Measurements from ENCODE around the gene CCDC102B.
"Not testable (repeated sequence)": the region's sequence is repeated elsewhere in the genome, so short reads cannot be mapped to it uniquely, and the experiment has no call there.

CCDC102B gene

DNA sequence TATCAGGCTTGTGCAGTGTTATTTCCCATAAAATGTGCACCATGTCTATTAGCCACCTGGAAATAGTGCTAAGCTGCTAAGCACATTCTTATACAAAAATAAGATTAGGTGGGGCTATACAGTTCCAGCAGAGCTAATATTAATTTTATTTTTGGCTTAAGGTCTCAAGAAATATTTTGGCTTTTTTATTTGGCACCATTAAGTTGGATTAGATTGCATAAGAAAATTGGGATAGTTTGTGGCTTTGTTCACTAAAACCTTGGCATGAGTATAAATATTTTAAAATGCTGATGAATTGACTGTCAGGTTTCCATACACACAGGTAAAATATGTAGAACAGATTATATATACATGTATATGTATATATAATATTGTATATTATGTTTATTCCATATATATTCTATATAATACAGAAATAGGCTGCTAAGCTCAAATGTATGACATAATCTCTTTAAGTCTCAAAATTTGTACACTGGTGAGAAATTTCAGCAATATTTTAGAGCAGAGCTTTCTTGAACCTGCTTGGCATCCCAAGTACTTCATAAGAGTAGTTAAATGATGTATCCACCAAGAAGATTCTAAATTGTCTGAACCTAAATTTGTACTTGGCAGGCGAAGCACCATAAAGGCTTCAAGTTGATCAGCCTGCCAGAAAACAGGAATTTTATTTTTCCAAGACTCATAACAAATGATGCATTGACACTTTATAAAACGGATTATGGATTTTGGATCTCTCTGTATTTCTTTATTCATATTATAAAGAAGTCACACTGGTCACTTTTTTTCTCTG is 32.6 kb downstream of the CCDC102B start:
- DNase-seq, result no peak

DNA sequence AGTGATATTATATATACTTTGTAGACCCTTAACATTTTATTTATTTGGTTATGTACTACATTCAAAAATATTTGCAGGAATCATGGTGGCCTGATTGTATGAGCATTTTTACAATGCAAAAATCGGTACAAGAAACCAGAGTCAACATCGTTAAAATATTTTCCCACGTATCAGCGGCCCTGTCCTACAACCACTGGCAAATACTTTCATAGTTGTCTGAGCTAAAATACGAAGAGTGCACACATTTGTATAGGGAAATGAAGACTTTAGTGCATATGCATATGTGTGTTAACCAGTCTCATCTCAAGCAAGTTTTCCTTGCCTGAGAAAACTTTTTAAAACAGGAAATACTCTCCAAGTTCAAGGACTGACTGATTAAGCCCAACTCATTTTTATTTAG is 35.9 kb downstream of the CCDC102B start:
- no peak for DNase-seq

DNA sequence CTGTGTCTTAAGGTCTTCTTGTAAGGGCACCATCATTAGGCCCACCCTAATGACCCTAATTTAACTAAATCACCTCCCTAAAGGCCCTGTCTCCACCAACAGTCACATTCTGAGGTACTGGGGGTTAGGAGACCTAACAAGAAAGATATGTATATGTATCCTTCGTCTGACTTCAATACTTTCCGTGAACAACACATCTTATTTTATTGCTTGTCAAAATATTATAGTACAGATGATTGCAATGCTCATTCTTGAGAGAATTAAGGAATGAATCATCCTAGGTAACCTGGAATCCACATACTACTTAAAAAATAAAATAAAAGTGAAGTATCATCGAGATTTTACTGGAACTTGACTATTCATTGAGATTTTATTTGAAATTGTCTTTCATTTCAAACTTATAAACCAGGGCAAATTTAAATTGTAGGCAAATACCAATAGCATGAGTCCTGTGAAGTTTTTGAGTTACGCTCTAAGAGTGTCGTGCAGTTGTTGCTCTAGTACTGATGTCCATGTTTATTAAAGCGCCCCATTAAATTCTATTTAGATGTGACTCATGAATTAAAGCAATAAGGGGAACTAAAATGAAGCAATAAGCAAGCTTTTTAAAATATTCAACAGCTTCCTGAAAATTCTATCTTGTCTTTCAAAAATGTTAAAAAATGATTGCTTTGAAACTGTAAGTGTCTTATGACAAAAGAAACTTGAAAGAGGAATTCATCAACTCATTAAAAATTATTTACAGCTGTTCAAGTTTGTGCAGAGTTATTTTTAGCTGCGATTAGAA is 40.0 kb downstream of the CCDC102B start:
- DNase-seq, result no peak

- DNase-seq, result no peak
These were observed 41.8 kb downstream of the CCDC102B start for GRCh38 chr18:68839701-68840100.

- DNase-seq, result no peak
These were observed 42.8 kb downstream of the CCDC102B start for GRCh38 chr18:68840554-68841263.

GRCh38 chr18:68841301-68841700 is 43.4 kb downstream of the CCDC102B start:
- DNase-seq, result no peak

DNA sequence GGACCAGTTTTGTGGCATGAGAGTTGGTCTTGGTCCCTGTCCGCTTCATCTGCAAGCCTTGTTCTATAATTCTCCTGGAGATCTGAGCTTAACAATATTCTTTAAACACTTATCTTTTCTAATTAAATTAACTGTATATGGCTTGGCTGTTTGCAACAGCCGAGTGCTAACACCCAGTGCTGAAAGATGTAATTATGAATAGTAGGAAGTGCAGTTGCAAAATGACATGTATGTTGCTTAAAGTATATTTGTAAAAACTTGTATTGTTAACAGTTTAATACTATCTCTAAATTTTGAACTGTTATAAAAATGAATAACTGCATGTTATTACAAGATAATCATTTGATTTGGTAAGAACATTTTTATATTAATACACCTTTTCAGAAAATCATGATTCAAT is 45.1 kb downstream of the CCDC102B start:
- DNase-seq, result no peak

DNA sequence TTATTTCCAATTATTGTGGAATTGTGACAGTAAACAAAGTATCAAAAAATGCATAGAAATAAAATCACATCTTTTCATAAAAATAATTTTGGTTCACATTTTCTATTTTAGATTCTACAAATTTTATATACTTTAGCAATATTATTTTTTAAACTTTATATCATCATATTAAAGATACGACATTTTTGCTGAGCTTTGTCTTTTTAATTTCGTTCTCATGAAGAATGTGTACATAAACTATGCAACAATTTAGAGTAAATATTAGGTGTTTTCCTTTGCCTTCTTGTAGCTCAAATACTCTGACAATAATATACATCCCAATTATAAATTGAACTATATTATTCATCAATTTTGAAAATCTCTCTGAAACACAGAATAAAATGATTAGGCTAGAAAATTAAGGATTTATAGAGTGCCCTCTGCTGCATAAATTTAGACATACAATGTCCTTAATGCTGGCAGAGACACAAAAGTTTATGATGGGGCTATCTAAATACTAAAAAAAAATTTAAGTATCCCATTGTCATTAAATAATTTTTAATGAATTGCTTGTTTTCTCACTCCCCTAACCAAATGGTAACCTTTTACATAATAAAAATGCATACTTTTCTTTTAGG is 45.7 kb downstream of the CCDC102B start:
- DNase-seq, result no peak

DNA sequence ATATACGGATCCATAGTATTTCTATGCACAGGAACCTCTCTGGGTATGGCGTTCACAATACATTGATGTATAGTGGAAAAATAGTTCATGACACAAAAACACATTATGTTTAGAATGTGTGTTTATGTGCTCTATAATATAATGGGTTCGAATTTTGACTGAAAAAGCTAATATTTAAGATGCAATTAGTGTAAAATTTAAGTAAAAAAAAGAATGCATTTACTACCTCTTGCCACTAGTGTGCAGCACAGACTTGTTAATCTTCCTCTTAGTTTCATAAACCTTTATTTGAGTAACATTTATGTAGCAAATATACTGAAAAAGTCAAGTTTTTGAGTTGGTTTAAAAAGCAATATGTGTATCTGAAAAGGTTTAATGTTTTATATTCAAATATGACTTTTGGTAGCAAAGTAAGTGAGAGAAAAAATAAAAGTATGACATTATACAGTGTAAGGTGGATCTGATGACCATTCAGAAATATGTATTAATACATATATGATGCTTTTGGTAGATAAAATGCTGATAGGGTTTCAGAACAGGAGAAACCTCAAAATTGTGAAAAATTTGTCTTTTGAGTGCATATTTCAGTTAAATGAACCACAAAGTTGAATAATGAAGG is 49.4 kb downstream of the CCDC102B start:
- DNase-seq, result no peak

GRCh38 chr18:68848242-68848641 is 50.4 kb downstream of the CCDC102B start:
- no peak for DNase-seq

GRCh38 chr18:68854786-68855391 is 57.0 kb downstream of the CCDC102B start:
- DNase-seq, result no peak

- no peak for DNase-seq
These were observed 57.6 kb downstream of the CCDC102B start for GRCh38 chr18:68855491-68855890.

GRCh38 chr18:68861365-68861764 is 63.5 kb downstream of the CCDC102B start:
- DNase-seq, result no peak

GRCh38 chr18:68865021-68865420 is 67.1 kb downstream of the CCDC102B start:
- DNase-seq, result no peak

DNA sequence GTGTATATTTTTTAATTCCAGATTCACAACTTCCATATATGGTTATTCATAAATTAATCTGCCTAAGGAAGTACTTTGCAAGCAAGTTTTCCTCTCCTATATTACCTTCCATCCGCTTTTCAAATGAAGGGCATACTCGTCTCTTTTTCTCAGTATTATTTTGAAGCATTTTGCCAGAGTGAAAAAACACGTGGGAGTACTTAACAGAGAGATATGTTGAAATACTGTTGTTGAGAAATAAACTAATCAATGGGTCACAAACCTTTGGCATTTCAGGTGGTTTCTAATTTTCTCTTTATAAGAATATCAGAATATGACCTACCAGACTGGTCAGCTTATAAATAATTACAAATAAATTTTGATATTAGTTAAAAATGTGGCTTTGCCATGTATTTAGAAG is 67.6 kb downstream of the CCDC102B start:
- no peak for DNase-seq

DNA sequence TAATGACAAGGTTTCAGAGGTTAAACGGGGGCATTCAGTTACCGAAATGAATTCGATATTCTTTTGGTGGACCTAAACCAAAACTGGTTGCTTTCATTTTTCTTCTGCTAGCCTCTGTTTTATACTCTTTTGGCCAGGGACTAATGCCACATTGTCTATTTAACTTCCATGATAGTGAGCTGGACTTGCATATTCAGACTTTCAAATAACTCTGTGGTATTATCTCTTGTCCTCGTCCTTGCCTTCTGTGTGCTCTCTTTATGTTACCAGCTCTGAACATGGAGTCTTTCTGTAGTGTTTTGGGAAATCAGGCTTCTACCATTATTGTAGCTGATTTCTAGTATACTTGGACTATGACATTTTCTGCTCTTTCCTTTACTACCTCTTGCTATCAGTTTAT is 75.1 kb downstream of the CCDC102B start:
- no peak for DNase-seq

DNA sequence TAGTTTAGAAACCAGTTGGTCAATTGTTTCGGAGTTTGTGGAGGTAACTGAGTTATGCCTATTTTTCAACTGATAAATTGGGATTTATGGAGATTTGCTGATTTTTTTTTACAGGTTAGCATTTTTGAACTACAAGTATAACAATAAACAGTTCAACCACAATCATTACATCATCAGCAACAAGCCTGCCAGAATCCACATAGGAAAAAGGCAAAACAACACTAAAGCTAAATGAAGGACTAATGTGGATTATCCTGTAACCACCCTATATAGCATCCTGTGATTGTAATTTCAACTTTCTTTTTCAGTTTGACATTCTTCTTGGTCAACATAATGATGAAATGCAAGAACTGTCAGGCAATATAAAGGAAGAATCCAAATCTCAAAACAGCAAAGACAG is 76.5 kb downstream of the CCDC102B start:
- DNase-seq, result no peak

- not testable (repeated sequence) for DNase-seq
These were observed 82.1 kb downstream of the CCDC102B start for GRCh38 chr18:68879947-68880346.

- no peak for DNase-seq
These were observed 89.5 kb downstream of the CCDC102B start for GRCh38 chr18:68887410-68887809.

DNA sequence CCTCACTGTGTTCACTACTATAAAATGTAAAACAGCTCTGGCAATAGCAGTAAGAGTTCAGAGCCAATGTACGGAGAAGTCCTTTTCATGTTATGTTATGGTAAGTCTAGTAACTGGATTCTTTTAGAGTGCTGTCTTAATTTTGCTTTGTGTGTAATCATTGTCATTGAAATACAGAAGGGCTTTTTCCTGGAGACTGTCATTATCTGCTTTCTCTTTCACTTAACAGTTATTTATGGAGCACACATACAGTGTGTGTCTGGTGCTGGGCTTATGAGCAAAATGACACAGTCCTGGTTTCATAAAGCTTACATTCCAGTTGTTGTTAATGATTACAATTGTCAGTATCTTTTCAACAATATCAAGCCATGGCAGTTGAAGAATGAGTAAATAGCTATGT is 95.5 kb downstream of the CCDC102B start:
- no peak for DNase-seq

GRCh38 chr18:68897286-68897685 is 99.4 kb downstream of the CCDC102B start:
- no peak for DNase-seq

GRCh38 chr18:68909579-68909978 is 111.7 kb downstream of the CCDC102B start:
- DNase-seq, result no peak

All from activated naive CD4-positive, alpha-beta T cell treated with anti-CD3 and anti-CD28 coated beads, Interleukin-2, amount 50 U/mL, for 16 hours (primary cell).